Sigmoid colon (tissue), 7 donors: ENCODE measurements around the gene ANKEF1. TPM values are rescaled to one million over a fixed set of nuclear protein-coding genes. Genes with fewer than 3 reads are reported as not detected.

Experiments used
- DNase-seq: peaks from one replicate; pipeline ENCODE4 v3.0.0-alpha.2; 2019
- H3K27ac ChIP-seq, 4 donors: fragments of 200-600 bp; sonication (generic); one replicate each; pipeline ENCODE4 v1.5.1; 2016 to 2019; ENCODE audit warnings: mild to moderate bottlenecking in 1 of 4
- H3K27me3 ChIP-seq, 3 donors: fragments of 200-600 bp; sonication (generic); one replicate each; pipeline ENCODE4 v1.5.1; 2019; ENCODE audit warnings: mild to moderate bottlenecking in 1 of 3
- H3K36me3 ChIP-seq, 4 donors: fragments of 200-600 bp; sonication (generic); one replicate each; pipeline ENCODE4 v1.5.1; 2016 to 2019
- H3K4me1 ChIP-seq, 4 donors: fragments of 200-600 bp; sonication (generic); one replicate each; pipeline ENCODE4 v1.5.1; 2017 to 2019
- H3K4me3 ChIP-seq, 4 donors: fragments of 200-600 bp; sonication (generic); one replicate each; pipeline ENCODE4 v1.5.1; 2017 to 2019; ENCODE audit warnings: mild to moderate bottlenecking in 2 of 4, moderate library complexity in 1 of 4
- H3K9me3 ChIP-seq, 4 donors: fragments of 200-600 bp in 3 of 4; sonication (generic) in 3 of 4; one replicate each; pipeline versions ENCODE4 v1.5.1 to v1.6.1; 2013 to 2019
- EP300 ChIP-seq, 4 donors: sonication (generic); formaldehyde crosslinking; IDR thresholded peaks; one replicate each; pipeline ENCODE4 v1.6.1; 2017; ENCODE audit warnings: antibody characterized with exemption in 4 of 4
- POLR2A ChIP-seq, 2 donors: fragments of 450-650 bp; IDR thresholded peaks; one replicate each; pipeline ENCODE4 v1.6.1; 2016; ENCODE audit warnings: antibody characterized with exemption in 2 of 2, mild to moderate bottlenecking in 2 of 2, moderate library complexity in 2 of 2
- POLR2AphosphoS5 ChIP-seq, 4 donors: sonication (generic); formaldehyde crosslinking; IDR thresholded peaks; one replicate each; pipeline ENCODE4 v1.6.1; 2017; ENCODE audit warnings: antibody characterized with exemption in 4 of 4
- WGBS, 2 donors: extraction: QIAGEN DNeasy Blood & Tissue Kit; methylation state at CpG; one replicate each; pipeline ENCODE4 v1.1.7; 2013; 5-methylcytosine and 5-hydroxymethylcytosine counted together
- intact Hi-C: fragments of 100-400 bp; cut with DNase I; formaldehyde crosslinking; loops from one replicate; pipeline ENCODE4 v1.15.1; 2023
- polyA plus RNA-seq, 3 donors: library from polyadenylated mRNA; stranded (reverse); fragments of 200-250 nt; gene quantifications; one replicate each; pipeline ENCODE4 v1.2.3, GENCODE V29; 2013
- total RNA-seq, 4 donors: library from RNA; depleted of rRNA; stranded (reverse); fragments of >200 nt; gene quantifications; one replicate each; pipeline ENCODE4 v1.1.0, GENCODE V29; 2016
- TF ChIP-seq, protein P1 (sequence below), 4 experiments: fragments of 450-650 bp in 3 of 4; fragments of 200-600 bp in 1 of 4; IDR thresholded peaks; one replicate each; pipeline ENCODE4 v1.5.1; 2016 to 2019; ENCODE audit warnings: antibody characterized with exemption in 4 of 4, mild to moderate bottlenecking in 3 of 4, moderate library complexity in 2 of 4
- donor health status: healthy with polysubstance abuse.
- donor health status: Bipolar disorder and iron deficiency.
- donor health status: healthy.

ANKEF1 gene
- total and polyA plus RNA-seq, 7 donors, result 0.16 to 2.4 (median 1.1) TPM

DNA sequence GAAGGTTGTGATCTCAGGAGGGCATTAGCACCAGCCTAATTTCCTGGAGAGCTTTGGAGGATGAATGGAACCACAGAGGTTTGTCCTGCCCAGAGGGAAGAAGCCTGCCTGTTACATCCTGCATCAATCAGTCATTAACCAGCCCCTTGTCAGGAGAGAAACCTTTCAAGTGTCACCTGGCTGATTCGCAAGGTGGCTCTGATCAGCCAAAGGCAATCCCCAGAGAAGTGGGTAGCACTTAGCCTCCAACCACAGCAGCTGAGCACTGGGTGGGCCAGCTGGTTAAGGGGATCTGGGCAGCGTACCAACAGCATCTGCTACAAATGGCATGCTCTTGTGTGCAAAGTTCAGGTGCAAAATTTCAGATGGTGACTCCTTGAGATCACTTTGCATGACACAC, 26.9 kb downstream of the ANKEF1 start:
- 58 to 75% methylated on average over 2 of the region's 2 CpGs for WGBS, 2 donors
- H3K27ac ChIP-seq, result no peak overlapping the region
- H3K9me3 ChIP-seq, result no peaks in the 10 kb centered on the region
- DNase-seq, result no peak
- TF ChIP-seq POLR2AphosphoS5 (IDR thresholded peaks at IDR 0.05) (no peak), EP300 (IDR thresholded peaks at IDR 0.05) (no peak), POLR2A (IDR thresholded peaks at IDR 0.05) (no peak)
- TF ChIP-seq, protein P1, sequence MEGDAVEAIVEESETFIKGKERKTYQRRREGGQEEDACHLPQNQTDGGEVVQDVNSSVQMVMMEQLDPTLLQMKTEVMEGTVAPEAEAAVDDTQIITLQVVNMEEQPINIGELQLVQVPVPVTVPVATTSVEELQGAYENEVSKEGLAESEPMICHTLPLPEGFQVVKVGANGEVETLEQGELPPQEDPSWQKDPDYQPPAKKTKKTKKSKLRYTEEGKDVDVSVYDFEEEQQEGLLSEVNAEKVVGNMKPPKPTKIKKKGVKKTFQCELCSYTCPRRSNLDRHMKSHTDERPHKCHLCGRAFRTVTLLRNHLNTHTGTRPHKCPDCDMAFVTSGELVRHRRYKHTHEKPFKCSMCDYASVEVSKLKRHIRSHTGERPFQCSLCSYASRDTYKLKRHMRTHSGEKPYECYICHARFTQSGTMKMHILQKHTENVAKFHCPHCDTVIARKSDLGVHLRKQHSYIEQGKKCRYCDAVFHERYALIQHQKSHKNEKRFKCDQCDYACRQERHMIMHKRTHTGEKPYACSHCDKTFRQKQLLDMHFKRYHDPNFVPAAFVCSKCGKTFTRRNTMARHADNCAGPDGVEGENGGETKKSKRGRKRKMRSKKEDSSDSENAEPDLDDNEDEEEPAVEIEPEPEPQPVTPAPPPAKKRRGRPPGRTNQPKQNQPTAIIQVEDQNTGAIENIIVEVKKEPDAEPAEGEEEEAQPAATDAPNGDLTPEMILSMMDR (IDR thresholded peaks at IDR 0.05), result no peak
- H3K36me3 ChIP-seq, result no peaks in the 10 kb centered on the region
- H3K4me1 ChIP-seq, result no peaks in the 10 kb centered on the region
- no peaks in the 10 kb centered on the region for H3K27me3 ChIP-seq
- intact Hi-C loops, result no loop called here
- no peak overlapping the region for H3K4me3 ChIP-seq

DNA sequence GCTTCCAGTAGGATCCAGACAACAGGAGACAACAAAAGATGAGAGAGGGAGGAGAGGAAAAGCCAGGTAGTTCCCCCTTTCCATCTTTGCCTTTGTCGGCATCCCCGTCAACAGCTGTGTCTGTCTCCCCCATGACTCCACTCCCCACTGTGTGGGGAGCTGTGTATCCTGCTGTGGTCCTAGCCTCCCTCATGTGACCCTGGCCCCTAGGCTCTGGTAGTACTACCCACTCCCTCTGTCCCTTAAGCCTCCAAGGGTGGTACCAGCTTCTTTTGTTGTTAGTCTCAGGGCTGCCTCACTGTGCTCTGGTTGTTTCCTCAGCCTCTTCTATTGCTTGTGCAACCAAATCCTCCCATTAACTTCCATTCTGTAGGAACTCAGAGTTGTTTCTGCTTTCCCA, 28.7 kb downstream of the ANKEF1 start:
- H3K27ac ChIP-seq, result no peak overlapping the region
- 91 to 98% methylated on average over 2 of the region's 2 CpGs for WGBS, 2 donors
- no peaks in the 10 kb centered on the region for H3K36me3 ChIP-seq
- no peak overlapping the region for H3K4me3 ChIP-seq
- intact Hi-C loops, result no loop called here
- no peaks in the 10 kb centered on the region for H3K27me3 ChIP-seq
- DNase-seq, result no peak
- no peaks in the 10 kb centered on the region for H3K9me3 ChIP-seq
- TF ChIP-seq POLR2A (IDR thresholded peaks at IDR 0.05) (no peak), POLR2AphosphoS5 (IDR thresholded peaks at IDR 0.05) (no peak), EP300 (IDR thresholded peaks at IDR 0.05) (no peak)
- TF ChIP-seq, protein P1 (IDR thresholded peaks at IDR 0.05), result no peak
- no peaks in the 10 kb centered on the region for H3K4me1 ChIP-seq

DNA sequence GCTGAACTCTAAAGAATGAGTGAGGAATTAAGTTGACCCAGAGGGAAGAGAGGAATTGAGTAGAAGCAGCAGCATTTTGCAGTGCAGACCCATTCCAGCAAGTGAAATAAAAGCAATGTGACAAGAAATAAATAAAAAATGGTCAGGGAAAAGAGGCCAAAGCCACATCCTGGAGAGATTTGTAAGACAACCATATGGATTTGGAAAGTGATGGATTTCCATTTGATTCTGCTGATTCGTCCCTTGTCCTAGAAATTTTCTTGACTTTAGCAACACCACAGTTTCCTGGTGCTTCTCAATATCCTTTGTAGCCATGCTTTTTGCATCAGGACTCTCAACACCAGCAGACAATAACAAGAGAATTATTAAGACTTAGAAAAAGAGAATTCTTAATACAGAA, 29.8 kb downstream of the ANKEF1 start:
- Histone ChIP-seq H3K27ac (no peak overlapping the region), H3K36me3 (no peaks in the 10 kb centered on the region), H3K4me3 (no peak overlapping the region), H3K4me1 (no peaks in the 10 kb centered on the region), H3K9me3 (no peaks in the 10 kb centered on the region), H3K27me3 (no peaks in the 10 kb centered on the region)
- TF ChIP-seq, protein P1 (IDR thresholded peaks at IDR 0.05), result no peak
- TF ChIP-seq POLR2AphosphoS5 (IDR thresholded peaks at IDR 0.05) (no peak), POLR2A (IDR thresholded peaks at IDR 0.05) (no peak)
- WGBS, 2 donors, result 85 to 92% methylated on average over 1 of the region's 1 CpG
- no peak for DNase-seq
- intact Hi-C loops, result no loop called here

DNA sequence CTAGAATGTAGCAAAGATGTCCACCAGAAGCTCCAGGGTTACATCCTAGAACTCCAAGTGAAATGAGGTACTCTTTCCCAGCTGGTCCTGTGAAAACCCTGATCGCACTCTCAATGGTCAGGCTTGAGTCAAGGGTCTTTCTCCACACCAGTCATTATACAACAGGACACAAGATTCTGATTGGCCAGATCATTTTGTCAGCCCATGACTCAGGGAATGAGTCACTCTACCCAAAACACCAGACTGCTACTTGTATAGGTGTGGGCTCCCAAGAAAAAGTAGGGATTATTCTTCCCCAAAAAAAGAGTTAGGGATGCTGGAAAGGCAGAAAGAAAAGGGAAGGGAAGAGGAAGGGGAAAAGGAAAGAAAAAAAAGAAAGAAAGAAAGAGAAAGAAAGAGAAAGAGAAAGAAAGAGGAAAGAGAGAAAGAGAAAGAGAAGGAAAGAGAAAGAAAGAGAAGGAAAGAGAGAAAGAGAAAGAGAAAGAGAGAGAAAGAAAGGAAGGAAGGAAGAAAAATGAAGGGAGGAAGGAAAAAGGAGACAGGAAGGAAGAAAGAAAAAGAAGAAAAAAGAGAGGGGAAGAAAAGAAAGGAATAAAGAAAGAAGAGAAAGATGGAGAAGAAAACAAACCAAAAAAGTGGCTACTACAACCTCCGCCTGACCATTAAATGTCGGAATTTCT, 30.5 kb downstream of the ANKEF1 start:
- Histone ChIP-seq H3K9me3 (no peaks in the 10 kb centered on the region), H3K4me3 (no peak overlapping the region), H3K27me3 (no peaks in the 10 kb centered on the region), H3K27ac (no peak overlapping the region), H3K4me1 (no peaks in the 10 kb centered on the region), H3K36me3 (no peaks in the 10 kb centered on the region)
- no peak for DNase-seq
- TF ChIP-seq EP300 (IDR thresholded peaks at IDR 0.05) (no peak), POLR2A (IDR thresholded peaks at IDR 0.05) (no peak)
- TF ChIP-seq, protein P1 (IDR thresholded peaks at IDR 0.05), result no peak
- intact Hi-C loops, result no loop called here
- 96 to 98% methylated on average over 3 of the region's 3 CpGs for WGBS, 2 donors

DNA sequence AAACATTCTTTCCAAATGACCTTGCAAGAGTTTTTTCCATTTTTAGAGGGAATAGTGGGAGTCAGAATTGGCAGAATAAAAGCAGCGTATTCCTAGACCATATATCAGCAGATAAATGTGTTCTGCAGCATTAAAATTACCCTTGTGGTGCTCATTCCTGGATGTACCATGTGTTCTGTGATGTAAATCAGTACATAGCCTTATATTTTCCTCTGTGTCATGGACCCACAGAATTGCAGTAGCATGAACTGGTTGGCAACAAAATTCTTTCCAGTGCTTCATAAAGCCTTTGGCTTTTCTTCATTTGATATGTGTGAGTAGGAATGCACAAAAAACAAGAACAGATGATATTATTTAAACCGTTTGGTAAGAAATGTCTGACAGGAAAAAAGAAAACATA, 32.5 kb downstream of the ANKEF1 start:
- WGBS, 2 donors, result 65 to 76% methylated on average over 2 of the region's 2 CpGs
- H3K4me1 ChIP-seq, result no peaks in the 10 kb centered on the region
- TF ChIP-seq POLR2A (IDR thresholded peaks at IDR 0.05), result no peak
- TF ChIP-seq, protein P1 (IDR thresholded peaks at IDR 0.05), result no peak
- TF ChIP-seq EP300 (IDR thresholded peaks at IDR 0.05), result no peak
- TF ChIP-seq POLR2AphosphoS5 (IDR thresholded peaks at IDR 0.05), result no peak
- H3K27me3 ChIP-seq, result no peaks in the 10 kb centered on the region
- H3K9me3 ChIP-seq, result no peaks in the 10 kb centered on the region
- no peak overlapping the region for H3K4me3 ChIP-seq
- no peak for DNase-seq
- H3K36me3 ChIP-seq, result no peaks in the 10 kb centered on the region
- intact Hi-C loops, result no loop called here
- H3K27ac ChIP-seq, result no peak overlapping the region
